ENCODE data around the gene PPP1R27.

DNA sequence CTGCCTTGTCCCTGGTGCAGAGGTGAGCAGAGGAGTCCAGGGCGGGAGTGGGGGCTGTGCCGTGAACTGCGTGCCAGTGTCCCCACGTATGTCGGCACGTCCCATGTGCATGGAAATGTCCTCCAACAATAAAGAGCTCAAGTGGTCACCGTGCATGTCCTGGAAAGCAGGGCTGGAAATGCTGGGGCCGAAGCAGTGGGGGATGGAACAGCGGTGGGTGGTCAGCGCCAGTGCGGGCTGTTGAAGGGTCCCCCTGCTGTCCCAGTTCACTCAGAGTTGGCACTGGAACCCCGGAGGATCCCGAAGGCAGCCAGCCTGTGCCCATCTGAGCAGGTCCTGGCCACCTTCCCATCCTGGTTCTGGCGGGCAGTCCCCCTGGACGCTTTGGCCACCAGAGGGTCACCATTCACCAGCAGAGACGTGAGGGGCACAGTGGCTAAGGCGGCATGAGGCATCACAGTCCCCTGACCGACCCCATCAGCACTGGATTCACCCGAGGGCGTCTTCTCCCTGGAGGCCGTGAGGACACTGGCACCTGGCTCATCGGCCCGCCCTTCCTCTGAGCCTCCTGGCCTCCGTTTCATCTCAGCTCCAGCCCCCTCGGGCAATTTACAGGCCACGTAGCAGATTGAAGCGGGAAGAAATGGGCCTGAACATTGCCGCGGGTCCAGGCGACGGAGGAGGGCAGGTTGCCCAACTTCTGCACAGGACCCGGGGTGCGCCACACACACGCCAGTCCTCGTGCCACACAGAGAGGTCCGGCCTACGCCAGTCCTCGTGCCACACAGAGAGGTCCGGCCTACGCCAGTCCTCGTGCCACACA is 20.8 kb downstream of the PPP1R27 start:
- TF ChIP-seq, protein P1, sequence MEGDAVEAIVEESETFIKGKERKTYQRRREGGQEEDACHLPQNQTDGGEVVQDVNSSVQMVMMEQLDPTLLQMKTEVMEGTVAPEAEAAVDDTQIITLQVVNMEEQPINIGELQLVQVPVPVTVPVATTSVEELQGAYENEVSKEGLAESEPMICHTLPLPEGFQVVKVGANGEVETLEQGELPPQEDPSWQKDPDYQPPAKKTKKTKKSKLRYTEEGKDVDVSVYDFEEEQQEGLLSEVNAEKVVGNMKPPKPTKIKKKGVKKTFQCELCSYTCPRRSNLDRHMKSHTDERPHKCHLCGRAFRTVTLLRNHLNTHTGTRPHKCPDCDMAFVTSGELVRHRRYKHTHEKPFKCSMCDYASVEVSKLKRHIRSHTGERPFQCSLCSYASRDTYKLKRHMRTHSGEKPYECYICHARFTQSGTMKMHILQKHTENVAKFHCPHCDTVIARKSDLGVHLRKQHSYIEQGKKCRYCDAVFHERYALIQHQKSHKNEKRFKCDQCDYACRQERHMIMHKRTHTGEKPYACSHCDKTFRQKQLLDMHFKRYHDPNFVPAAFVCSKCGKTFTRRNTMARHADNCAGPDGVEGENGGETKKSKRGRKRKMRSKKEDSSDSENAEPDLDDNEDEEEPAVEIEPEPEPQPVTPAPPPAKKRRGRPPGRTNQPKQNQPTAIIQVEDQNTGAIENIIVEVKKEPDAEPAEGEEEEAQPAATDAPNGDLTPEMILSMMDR (IDR thresholded peaks at IDR 0.05; ENCODE audit: low read length): no peak
- TF ChIP-seq EZH2phosphoT487 (IDR thresholded peaks at IDR 0.05; ENCODE audit: low read length) (no peak), EZH2 (optimal IDR thresholded peaks at IDR 0.05; ENCODE audit: low read depth, low read length) (no peak)
